HUES6 (cell line): Measurements from ENCODE around the gene PARD3B.

ENCODE experiments used
- H3K27ac ChIP-seq: 2 replicates; pipeline ENCODE4 v1.7.0; 2013; ENCODE audit warnings: low read depth, mild to moderate bottlenecking, low read length, inconsistent platforms
- H3K27me3 ChIP-seq: 2 replicates; pipeline ENCODE4 v1.6.1; 2013; ENCODE audit warnings: low read length; ENCODE audit not compliant: control insufficient read depth, insufficient read depth
- H3K36me3 ChIP-seq: 2 replicates; pipeline ENCODE4 v1.6.1; 2013; ENCODE audit warnings: low read length; ENCODE audit not compliant: control insufficient read depth, insufficient read depth
- H3K4me1 ChIP-seq: 2 replicates; pipeline ENCODE4 v1.6.1; 2013; ENCODE audit warnings: low read length; ENCODE audit not compliant: control insufficient read depth, insufficient read depth
- H3K4me3 ChIP-seq: 2 replicates; pipeline ENCODE4 v1.5.1; 2013; ENCODE audit warnings: low read depth, low read length
- H3K9ac ChIP-seq: one replicate; pipeline ENCODE4 v1.6.1; 2013; ENCODE audit warnings: mild to moderate bottlenecking, low read length
- H3K9me3 ChIP-seq: 2 replicates; pipeline ENCODE4 v1.6.1; 2013; ENCODE audit warnings: low read depth, low read length; ENCODE audit not compliant: control insufficient read depth, insufficient read depth

Gene PARD3B

DNA sequence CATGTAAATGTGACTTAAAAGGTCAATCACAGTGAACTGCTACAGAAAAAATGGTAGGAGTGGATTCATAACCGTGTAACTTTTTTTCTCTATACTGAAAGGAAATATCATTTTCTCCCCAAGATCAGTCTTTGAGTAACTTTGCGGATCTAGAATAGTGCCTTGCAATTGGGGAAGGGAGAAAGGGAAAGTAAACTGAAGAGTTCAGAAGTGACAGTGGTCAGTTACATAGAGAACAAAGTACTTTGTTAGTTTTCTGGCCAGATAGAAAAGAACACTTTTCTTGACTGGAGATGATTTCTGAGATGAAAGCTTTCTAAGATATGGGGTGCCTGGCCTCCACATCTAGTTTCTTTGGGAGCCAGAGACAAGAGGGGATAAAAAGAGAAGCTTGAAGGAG is 26.6 kb downstream of the PARD3B start:
- Histone ChIP-seq H3K9me3 (no peaks in the 10 kb centered on the region), H3K9ac (no peak overlapping the region), H3K4me3 (no peak overlapping the region), H3K36me3 (no peaks in the 10 kb centered on the region), H3K27ac (no peak overlapping the region), H3K27me3 (no peaks in the 10 kb centered on the region), H3K4me1 (no peaks in the 10 kb centered on the region)

DNA sequence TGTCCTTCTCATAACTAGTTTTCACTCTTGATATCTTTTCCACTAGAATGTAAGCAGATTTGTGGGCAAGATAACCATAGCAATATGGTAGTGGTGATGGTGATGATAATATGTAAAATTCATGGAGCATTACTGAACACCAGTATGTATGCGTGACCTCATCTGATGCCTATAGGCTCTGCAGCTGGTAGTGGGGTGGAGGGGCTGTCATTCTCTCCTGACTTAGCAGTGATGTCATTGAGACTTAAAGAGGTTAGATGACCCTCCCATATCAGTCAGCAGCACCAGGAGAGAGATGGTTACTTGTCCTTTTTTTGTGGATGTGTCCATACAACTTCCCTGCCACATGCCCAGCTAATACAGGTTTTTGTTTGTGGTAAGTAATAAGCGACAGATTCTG is 27.9 kb downstream of the PARD3B start:
- no peaks in the 10 kb centered on the region for H3K9me3 ChIP-seq
- H3K9ac ChIP-seq: no peak overlapping the region
- no peak overlapping the region for H3K4me3 ChIP-seq
- no peaks in the 10 kb centered on the region for H3K27me3 ChIP-seq
- H3K4me1 ChIP-seq: no peaks in the 10 kb centered on the region
- no peak overlapping the region for H3K27ac ChIP-seq
- no peaks in the 10 kb centered on the region for H3K36me3 ChIP-seq

DNA sequence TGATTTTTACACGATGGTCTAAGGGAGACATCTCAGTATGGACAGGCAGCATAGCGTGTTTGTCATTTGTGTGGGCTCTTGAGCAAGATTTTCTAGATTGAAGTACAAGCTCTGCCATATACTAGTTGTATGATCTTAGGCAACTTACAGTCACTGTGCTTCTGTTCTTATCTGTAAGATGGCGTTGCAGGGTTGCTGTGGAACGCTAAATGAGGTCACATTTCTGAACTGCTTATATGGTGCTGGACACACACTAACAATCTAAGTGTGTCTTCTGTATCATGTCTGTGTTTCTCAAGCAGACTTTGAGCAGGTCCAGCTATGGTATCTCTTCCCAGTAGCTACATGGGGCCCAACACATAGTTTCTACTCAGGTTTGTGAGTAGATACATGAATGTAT is 29.2 kb downstream of the PARD3B start:
- H3K9me3 ChIP-seq: no peaks in the 10 kb centered on the region
- H3K9ac ChIP-seq: no peak overlapping the region
- no peaks in the 10 kb centered on the region for H3K27me3 ChIP-seq
- no peaks in the 10 kb centered on the region for H3K4me1 ChIP-seq
- H3K4me3 ChIP-seq: no peak overlapping the region
- no peaks in the 10 kb centered on the region for H3K36me3 ChIP-seq
- H3K27ac ChIP-seq: no peak overlapping the region

DNA sequence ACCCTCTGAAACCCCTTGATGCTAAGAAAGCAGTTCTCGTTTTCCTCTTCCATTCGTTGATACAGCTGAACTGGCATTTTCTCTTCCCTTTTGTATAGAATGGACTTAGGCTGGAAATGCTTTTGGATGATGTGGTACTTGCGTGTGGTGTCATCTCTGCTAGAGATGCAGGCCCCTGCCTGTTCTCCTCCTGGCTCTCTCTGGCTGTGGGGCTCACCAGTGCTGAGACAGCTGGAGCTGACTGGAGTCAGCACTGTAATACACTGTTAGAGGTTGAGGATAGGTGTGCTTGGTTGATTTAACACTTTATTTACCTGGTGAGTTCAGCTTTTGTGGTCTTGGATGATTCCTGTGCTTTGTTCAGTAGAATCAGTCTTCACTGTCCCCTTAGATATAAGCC is 30.2 kb downstream of the PARD3B start:
- H3K9ac ChIP-seq: no peak overlapping the region
- H3K9me3 ChIP-seq: no peaks in the 10 kb centered on the region
- no peak overlapping the region for H3K4me3 ChIP-seq
- no peaks in the 10 kb centered on the region for H3K27me3 ChIP-seq
- H3K4me1 ChIP-seq: no peaks in the 10 kb centered on the region
- H3K27ac ChIP-seq: no peak overlapping the region
- no peaks in the 10 kb centered on the region for H3K36me3 ChIP-seq

DNA sequence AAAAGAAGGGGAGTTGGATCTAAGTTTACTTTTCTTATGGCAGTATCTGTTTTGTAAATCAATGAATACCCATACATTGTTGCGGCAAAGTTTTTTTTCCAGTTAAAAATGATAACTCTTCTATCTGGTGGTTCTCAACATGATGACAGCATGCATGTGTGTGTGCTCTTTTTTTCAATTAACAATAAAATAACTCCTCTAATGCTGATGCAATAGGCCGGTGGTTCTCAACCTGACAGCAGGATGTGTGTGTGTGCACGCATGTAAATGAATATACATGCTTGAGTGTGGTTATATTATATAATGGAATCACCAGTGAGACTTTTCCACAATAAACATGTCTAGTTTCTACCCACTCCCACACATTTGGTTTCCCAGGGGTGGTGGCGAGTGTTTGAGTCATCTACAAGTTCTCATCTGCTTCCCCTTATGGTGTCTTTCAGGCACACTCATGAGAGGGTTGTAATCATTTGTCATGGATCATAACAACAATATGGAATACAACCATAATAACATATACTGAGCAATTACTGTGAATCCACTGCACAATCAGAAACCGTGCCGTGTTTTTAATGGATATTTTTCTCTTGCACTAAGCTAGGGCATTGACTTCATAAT is 31.2 kb downstream of the PARD3B start:
- no peaks in the 10 kb centered on the region for H3K36me3 ChIP-seq
- H3K4me1 ChIP-seq: no peaks in the 10 kb centered on the region
- no peaks in the 10 kb centered on the region for H3K9me3 ChIP-seq
- H3K27me3 ChIP-seq: no peaks in the 10 kb centered on the region
- no peak overlapping the region for H3K9ac ChIP-seq
- no peak overlapping the region for H3K4me3 ChIP-seq
- H3K27ac ChIP-seq: no peak overlapping the region

DNA sequence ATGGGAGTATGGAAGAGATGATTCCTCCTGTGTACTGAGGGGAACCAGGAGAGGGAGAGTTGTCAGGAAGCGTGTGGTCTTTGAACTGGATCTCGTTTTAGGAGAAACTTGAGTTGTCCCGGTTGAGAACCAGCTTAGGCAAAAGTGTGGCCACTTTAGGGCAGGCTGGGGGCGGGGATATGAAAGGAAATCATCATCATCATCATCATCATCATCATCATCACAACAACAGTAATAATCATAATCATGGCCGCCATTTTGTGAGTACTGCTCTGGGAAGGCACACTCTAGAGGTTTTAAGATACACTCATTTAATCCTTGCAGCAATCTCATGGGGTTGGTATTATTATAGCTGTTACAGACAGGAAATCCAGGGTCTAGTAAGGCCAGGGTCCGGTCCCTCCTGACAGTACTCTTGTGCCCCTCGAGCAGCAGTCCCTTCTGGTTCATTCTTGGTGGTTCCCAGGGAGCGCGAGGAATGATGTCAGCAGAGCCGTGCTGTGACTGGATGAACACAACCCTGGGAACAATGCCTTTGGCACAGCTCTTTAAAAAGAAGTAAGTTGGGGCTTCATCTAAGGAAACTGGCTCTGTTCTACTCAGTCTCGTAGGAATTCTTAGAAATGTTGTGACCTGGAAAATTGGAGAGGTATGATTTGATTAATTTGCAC is 33.8 kb downstream of the PARD3B start:
- Histone ChIP-seq H3K4me1 (no peaks in the 10 kb centered on the region), H3K9ac (no peak overlapping the region), H3K9me3 (no peaks in the 10 kb centered on the region), H3K27ac (no peak overlapping the region), H3K4me3 (no peak overlapping the region), H3K27me3 (no peaks in the 10 kb centered on the region), H3K36me3 (no peaks in the 10 kb centered on the region)

DNA sequence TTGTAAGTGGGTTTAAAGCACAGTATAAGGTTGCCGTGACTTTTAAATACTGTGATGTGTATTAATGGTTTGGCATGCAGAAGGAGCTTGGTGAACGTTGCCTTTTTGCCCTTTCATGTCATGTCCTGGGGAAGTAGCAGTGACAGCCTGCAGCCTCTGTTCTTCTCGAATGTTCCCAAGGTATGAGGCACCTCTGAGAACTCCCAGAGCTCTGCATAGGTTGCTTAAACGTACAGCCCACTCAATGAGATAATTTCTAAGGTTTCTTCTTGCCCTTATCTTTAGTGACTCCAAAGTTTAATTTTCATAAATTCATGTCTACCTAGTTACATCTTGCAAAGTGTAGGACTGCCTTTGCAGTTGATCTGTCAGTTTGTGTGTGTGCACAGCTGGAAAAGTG is 36.7 kb downstream of the PARD3B start:
- Histone ChIP-seq H3K27ac (no peak overlapping the region), H3K4me1 (no peaks in the 10 kb centered on the region), H3K4me3 (no peak overlapping the region), H3K9ac (no peak overlapping the region), H3K9me3 (no peaks in the 10 kb centered on the region), H3K36me3 (no peaks in the 10 kb centered on the region), H3K27me3 (no peaks in the 10 kb centered on the region)

DNA sequence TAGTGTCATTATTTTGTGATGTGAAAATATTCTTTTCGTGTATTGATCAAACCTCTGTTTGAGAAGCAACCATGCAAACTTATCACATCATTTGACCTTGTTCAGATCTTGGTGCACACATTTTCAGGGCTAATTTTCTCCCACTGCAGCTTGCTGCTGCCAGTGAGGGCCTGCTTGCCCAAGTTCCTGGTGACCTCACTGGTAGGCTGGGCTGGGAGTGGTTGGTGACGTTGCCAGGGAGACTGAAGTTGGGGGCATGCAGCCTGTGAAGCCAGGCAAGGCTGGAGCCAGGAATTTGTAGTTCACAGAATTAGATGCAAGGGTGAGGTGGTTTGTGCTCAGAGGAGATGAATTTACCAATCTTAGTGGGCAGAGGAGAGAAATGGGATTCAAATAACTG is 38.5 kb downstream of the PARD3B start:
- Histone ChIP-seq H3K9ac (no peak overlapping the region), H3K4me3 (no peak overlapping the region), H3K36me3 (no peaks in the 10 kb centered on the region), H3K27me3 (no peaks in the 10 kb centered on the region), H3K4me1 (no peaks in the 10 kb centered on the region), H3K9me3 (no peaks in the 10 kb centered on the region), H3K27ac (no peak overlapping the region)

DNA sequence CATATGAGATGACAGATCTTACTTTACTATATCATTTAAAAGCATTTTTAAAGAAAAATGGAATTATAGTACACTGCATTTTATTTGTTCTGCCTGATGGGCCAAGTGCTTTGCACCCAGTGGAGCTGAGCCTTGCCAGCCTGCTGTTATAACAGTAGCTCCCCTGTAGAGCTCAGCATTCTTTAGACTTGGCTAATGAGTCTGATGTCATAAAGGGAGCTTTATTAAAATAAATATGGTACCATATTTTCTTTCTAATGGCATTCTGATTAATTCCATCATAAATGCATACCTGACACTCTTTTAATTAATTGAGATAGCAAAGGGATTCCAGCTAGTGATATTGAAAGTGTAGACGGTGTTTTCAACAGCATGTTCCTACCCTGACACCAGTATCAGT is 40.7 kb downstream of the PARD3B start:
- no peaks in the 10 kb centered on the region for H3K4me1 ChIP-seq
- H3K4me3 ChIP-seq: no peak overlapping the region
- no peaks in the 10 kb centered on the region for H3K27me3 ChIP-seq
- H3K9ac ChIP-seq: no peak overlapping the region
- no peaks in the 10 kb centered on the region for H3K36me3 ChIP-seq
- H3K9me3 ChIP-seq: peaks cover 12% of the 10 kb centered on the region
- H3K27ac ChIP-seq: no peak overlapping the region

DNA sequence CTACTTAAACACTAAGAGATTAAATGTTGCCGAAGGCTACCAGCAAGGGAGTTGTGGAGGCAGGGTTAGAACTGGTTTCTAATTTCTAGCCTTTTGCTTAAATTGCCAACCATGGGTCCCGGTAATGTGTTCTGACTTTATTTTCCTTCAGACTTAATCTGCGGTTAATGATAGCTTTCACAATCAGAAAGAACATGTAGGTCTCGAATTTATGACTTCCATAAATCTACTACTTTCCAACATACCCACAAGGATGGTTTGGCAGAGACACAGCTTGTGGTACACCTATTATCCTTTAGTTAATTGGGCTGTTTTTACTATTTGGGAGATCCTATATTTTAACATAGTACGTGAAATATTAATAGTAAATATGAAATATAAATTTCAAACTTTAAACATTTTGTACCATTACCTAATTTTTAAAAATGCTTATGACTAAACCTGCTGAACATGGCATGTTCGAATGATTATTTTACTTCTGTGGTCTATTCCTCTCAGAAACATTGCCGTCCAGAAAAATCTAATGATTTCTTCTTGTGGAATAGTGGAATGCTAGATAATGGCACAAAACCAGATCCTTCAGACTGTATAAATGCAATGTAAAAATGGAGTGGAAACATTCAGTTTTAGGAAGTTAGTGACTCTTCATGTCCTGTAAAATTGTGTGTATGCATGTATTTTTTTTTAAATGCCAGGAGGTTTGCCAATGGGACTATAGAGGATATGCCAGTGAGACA is 41.3 kb downstream of the PARD3B start:
- H3K4me1 ChIP-seq: no peaks in the 10 kb centered on the region
- peaks cover 12% of the 10 kb centered on the region for H3K9me3 ChIP-seq
- H3K27ac ChIP-seq: no peak overlapping the region
- no peaks in the 10 kb centered on the region for H3K36me3 ChIP-seq
- no peaks in the 10 kb centered on the region for H3K27me3 ChIP-seq
- H3K4me3 ChIP-seq: no peak overlapping the region
- H3K9ac ChIP-seq: no peak overlapping the region

DNA sequence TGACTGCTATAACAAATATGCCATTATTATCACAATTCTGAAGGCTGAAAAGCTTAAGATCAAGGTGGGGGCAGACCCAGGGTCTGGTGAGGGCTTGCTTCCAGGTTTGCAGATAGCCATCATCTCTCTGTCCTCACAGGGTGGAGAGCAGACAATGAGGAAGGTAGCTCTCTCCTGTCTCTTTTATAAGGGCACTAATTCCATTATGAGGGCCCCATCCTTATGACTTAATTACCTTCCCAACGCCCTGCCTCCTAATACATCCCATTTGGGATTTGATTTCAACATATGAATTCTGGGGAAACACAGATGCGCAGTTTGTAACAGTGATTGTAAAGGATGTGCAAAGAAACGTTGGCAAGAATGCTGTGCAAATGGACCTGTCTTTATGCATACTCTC is 44.8 kb downstream of the PARD3B start:
- Histone ChIP-seq H3K4me1 (no peaks in the 10 kb centered on the region), H3K36me3 (no peaks in the 10 kb centered on the region), H3K9ac (no peak overlapping the region), H3K9me3 (peaks cover 12% of the 10 kb centered on the region), H3K27me3 (no peaks in the 10 kb centered on the region), H3K27ac (no peak overlapping the region), H3K4me3 (no peak overlapping the region)
